NCI-H1930 (cell line): ENCODE results near the gene LPO.

ENCODE experiments used
- DNase-seq, 2 experiments: peaks; one replicate each; lab custom pipeline; 2025; lab: John Stamatoyannopoulos, UW

The LPO gene

GRCh38 chr17:58277802-58278595 lies 39.6 kb downstream of the LPO start:
- DNase-seq = no peak

DNA sequence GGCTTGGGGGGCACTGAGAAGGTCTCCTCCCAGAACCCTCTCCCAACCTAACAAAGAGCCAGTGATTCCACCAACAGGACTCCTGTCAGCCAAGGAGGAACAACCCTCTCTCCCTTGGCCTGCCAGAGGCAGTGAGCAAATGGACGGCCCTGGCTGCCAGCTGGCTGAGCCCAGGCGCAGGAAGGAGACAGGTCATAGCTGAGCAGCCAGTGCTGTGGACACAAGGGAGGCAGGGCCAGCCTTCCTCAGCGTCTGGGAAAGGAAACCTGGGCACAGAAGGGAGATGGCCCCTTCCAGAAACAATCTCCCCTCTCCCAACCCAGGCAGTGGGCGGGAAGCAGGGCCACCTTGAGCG lies 40.3 kb downstream of the LPO start:
- DNase-seq = no peak

- DNase-seq = no peak
Observed at GRCh38 chr17:58279016-58279711, 40.8 kb downstream of the LPO start.

DNA sequence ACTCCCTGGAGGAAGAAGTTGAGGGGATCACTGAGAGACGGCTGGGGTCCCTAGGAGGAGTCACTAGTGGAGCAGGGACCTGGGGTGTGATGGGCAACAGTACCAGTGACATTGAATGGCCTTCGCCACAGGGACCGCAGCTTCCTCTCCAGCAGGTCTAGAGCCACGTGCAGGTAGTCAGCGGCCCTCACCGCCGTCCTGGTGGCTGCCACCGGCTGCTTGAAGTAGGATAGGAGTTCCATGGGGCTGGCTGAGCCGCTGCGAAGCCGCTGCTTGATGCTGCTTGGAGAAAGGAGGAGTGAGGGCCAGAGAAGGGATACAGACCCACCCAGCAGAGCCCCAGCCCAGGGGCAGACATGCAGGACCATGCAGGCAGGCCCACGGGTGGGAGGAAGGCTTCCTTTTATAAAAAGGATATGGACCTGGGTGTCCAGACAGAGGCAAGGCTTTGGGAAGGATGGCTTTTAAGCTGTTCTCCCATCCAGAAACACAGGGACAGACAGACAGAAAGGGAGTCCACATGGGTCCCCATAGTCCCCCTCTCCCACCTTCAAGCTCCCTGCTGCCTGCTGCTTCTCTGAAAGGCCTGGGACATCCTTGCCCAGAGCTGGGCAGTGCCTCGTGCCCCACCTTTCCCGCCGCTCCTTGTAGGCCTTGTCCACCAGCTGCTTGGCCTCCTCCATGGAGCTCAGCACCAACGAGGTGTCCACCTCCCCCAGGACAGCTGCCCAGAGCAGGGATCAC lies 41.5 kb downstream of the LPO start:
- no peak for DNase-seq

GRCh38 chr17:58280480-58281217 lies 42.3 kb downstream of the LPO start, which contains the start of gene MPO:
MPO (minus strand) TSS chr17:58280935; CDS start chr17:58280758, 177 bp downstream.
- no peak for DNase-seq

GRCh38 chr17:58281511-58282011 lies 43.2 kb downstream of the LPO start:
- no peak for DNase-seq

GRCh38 chr17:58282442-58282841 lies 44.1 kb downstream of the LPO start:
- no peak for DNase-seq

- no peak for DNase-seq
Observed at GRCh38 chr17:58283674-58284612, 45.6 kb downstream of the LPO start.

DNA sequence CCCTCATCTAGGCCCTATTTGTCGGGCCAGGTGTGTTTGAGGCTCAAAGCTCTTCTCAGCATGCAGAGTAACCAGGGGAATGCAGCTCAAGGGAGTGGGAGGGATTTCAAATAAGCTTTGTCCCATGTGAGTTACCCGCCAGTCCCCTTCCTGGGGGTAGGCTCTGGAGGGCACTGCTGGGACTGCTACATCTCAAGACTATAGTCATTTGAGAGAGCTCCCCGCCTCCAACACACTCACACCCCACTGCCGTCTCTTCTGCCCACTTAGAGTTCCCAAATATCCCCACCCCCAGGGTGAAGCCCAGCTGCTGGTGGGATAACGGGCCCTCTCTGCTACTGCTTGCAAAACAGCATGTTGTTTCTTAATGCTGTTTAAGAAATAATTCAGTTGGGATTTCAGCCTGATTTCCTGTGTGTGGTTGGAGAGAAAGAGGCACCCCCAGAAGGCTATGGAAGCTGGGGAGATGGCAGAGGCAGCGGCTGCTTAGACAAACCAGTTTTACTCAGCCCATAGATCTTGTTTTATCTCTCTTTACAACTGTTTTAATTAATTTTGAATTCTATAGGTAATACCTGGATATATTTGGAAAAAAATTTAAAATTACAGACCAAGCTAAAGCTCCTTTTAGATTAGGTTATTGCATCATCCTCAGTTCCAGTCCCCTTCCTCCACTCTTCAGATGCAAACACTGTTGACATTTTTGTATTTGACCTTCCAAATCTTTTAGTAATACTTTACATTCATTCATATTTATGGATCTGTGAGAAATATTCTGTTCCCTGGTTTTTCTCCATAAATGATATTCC lies 46.4 kb downstream of the LPO start:
- no peak for DNase-seq

DNA sequence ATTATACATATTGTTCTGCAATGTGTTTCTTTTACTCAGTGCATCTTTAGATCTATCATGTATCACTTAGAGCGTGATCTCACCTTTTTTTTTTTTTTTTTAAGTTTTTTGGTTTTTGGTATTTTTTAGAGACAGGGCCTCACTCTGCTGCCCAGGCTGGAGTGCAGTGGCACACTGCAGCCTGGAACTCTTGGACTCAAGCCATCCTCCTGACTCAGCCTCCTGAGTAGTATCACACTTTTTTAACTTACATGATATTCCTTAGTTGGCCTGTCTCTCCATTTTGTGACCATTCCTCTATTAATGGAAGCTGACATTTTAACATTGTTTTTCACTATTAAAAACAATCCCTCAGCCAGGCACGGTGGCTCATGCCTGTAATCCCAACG lies 47.0 kb downstream of the LPO start:
- no peak for DNase-seq

- no peak for DNase-seq
Observed at GRCh38 chr17:58289869-58290268, 51.5 kb downstream of the LPO start.

DNA sequence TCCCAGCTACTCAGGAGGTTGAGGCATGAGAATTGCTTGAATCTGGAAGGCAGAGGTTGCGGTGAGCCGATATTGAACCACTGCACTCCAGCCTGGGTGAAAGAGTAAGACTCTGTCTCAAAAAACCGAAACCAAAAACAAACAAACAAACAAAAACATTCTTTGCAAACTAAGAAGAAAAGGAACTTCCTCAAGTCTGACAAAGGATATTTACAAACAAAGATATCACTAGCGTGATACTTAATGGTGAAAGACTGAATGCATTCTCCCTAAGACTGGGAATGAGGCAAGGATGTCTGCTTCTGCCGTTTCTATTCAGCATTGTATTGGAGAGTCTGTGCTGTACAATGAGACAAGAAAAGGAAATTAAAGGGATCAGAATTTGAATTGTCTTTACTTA lies 52.9 kb downstream of the LPO start:
- DNase-seq = no peak

DNA sequence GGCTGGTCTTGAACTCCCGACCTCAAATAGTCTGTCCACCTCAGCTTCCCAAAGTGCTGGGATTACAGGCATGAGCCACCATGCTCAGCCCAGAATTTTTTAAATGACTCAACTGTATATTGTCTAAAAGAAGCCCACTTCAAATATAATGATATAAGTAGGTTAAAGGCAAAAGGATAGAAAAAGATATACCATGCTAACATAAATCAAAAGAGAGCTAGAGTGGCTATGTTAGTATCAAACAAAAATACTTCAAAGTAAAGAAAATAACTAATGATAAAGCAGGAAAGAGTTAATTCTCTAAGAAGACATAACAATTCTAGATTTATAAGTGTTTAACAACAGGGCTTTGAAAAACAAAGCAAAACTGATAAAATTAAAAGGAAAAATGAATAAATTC lies 55.6 kb downstream of the LPO start:
- DNase-seq = no peak

GRCh38 chr17:58300336-58300735 lies 62.0 kb downstream of the LPO start:
- DNase-seq = no peak

DNA sequence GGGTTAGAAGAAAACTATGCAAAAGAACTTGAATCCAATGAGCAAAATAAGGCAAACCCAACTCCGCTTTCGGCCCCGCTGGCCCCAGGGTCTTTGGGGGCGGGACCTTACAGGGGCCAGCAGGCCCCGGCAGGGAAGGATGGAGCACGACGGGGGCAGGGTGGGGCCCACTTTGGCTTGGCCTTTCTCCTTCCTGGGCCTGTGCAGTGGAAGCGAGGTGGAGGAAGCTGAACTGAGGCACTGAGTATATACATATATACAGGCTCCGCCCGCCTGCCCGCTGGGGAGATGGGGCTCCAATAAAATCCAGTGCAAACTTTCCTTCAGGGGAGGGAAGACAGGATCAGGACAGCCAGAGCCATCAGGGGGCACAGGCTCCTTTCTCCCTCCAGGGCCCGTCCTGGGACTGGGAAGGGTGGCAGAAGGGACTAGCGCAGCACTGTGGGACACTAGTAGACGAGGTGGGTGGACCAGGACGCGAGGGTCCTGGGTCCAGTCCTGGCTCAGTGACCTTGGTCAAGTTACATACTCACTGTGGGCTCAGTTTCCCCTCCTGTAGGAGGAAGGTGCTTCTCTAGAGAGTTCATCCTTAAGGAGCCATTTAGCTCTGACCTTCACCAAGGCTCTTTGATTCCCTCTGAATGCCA lies 63.2 kb downstream of the LPO start:
- no peak for DNase-seq

- DNase-seq = no peak
Observed at GRCh38 chr17:58302171-58302918, 64.0 kb downstream of the LPO start.

- DNase-seq = no peak
Observed at GRCh38 chr17:58302919-58303585, 64.7 kb downstream of the LPO start.
